HG02571 (cell line): Measurements from ENCODE around the gene KCNS1.
"Not testable (repeated sequence)": the region's sequence is repeated elsewhere in the genome, so short reads cannot be mapped to it uniquely, and the experiment has no call there.

Experiments used
- ATAC-seq: cut with Tn5 transposase; IDR thresholded peaks from one replicate; pipeline ENCODE4 v1.9.1; 2021; ENCODE audit warnings: mild to moderate bottlenecking, moderate library complexity; ENCODE audit not compliant: unreplicated experiment

Gene KCNS1

DNA sequence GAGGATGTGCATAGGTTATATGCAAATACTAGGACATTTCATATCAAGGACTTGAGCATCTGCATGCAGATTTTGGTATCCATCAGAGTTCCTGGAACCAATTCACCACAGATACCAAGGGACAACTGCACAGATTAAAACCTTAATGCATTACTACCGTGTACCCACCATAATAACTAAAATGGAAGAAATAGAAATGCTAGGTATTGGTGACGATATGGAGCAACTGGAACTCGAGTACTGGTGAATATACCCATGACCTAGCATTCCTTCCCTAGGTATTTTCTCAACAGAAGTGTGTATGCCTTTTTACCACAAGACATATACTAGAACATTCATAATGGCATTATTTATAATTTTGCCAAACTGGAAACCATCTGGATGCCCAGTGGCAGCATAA lies 18.5 kb downstream of the KCNS1 start:
- ATAC-seq: no peak

DNA sequence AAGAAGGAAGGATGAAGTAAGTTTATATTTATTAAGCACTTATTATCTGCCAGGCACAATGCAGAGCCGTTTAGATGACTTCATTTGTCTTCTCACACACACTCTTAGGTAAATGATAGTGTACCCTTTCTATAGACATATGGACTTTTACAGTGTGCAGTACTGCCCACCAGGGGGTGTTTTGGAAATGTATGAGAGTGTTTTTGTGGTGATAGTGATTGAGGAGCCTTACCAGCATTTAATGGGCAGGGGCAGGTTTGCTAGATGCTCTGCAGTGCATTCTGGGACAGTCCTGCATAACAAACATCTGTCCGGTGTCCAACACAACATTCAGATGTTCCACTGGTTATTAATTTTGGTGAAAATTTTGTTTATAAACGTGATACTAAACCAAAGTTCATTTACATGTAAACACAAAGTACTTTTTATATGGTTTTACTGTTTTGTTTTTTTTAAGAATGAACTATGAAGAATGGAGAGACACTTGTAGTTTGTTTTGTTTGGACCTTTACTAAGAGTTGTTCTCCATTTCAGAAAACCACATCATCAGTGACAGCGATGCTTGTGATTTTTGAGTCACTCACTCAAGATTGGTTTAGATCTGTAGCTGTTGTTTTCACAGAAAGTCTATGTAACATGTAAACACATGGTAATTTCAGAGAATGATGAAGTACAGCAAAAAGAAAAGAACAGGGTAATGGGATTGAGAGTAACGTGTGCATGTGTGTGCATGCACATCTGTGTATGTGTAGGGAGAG lies 19.9 kb downstream of the KCNS1 start:
- ATAC-seq: no peak

DNA sequence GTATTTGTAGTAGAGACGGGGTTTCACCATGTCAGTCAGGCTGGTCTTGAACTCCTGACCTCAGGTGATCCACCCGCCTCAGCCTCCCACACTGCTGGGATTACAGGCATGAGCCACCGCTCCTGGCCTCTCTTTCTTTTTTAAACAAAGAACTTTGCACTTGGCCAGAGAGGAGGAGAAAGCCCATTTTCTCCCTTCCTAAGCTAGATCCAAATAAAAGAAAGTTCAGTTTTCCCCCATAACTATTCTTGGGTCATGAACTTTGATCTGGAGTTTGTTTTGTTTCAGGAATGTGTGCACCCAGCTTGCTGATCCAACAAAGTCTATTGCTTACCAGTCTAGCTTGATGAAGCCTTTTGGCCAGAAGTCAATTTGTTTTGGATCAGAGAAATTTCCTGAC lies 23.4 kb downstream of the KCNS1 start:
- ATAC-seq: no peak

DNA sequence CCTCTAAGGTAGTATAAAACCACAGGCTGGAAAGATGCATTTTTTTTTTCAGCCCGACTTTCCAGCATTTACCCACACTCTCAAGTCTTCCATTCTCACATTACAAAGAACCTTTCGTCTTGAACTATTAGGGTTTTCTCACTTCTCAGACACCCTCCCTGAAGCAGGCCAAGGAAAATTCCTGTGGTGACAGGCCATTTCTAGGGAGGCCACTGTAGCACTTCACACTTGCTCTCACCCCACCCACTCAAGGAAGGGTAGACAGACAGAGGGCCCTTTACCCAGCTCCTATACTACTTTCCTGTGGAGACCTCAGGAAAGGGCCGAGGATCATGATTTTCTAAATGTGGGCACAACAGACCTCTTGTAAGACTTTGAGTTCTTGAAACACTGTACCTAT lies 27.7 kb downstream of the KCNS1 start:
- no peak for ATAC-seq

DNA sequence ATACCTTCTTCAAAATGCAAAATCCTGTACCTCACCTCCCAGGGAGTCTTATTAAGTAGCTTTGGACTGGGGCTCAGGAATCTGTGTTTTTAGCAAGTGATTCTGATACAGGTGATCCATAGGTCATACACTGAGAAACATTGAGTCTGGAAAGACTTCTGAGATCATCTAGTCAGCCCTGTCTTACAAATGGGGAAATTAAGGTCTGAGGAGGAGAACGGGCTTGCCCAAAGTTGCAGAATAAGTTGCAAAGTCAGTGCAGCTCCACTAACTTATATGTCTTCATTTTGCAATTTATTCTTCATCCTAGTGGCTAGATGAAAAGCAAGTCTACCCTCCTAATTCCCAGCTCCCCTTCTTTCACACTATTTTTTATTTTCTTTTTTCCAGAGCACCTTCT lies 28.9 kb downstream of the KCNS1 start:
- ATAC-seq: no peak

DNA sequence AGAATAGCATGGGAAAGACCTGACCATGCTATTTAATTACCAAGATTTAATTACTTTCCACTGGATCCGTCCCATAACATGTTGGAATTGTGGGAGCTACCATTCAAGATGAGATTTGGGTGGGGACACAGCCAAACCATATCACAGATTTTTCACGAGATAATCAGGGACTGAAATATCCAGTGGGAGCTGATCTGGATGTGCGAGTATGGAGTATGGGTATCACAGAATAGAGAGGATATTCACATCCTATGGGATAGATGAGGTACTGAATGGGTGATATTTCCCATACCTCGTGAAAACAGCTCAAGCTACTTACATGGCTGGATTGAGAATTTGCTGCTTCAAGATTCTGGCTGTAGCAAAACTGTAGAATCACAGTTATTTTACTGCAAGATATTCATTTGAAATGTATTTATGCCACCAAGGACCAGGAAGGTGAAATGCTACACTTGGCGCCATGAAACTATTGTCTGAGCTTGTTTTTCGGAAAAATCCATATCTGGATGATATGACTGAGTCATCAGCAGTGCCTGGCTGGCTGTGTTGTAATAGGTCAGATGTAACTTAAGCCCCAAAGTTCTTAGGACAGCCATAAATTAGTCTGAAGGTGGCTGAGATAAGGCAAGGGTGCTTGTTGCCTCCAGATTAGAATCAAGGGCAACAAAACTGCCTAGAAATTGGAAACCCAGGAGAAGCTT lies 29.8 kb downstream of the KCNS1 start:
- no peak for ATAC-seq

DNA sequence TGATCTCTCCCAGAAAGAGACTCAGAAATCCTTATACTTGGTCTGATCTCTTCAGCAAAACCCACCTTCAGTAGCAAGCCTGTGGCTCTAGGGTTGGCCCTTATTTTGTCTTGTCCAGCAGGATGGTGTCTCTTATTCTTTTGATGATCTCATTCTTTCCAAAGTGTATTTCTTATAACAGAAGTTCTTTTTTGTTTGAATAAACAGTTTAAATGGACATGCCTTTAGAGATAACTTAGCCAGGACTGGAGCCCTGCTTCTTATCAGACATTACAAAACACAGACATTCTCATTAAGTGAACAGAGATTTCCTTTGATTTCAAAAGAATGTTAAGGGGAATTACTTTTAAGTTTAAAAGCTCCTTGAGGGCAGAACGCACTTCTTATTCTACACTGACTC lies 31.7 kb downstream of the KCNS1 start:
- ATAC-seq: no peak

DNA sequence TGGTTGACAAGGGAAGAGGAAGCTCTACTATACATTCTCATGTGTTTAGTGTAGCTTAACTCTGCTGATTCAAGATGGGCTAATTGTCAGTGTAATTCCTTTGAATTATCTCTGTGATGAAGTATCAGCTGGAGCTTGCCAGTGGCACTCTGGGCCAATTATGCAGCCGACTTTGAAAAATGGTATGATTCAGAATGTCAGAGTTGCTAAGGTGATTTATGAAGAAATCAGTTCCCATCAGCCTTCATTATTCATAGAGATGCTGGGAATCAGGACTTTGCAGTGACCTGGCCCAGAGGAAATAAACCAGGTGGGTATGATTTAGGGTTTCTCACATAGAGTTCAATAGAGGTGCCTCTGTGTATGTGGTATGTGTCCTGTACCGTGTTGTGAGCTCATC lies 33.4 kb downstream of the KCNS1 start:
- no peak for ATAC-seq

DNA sequence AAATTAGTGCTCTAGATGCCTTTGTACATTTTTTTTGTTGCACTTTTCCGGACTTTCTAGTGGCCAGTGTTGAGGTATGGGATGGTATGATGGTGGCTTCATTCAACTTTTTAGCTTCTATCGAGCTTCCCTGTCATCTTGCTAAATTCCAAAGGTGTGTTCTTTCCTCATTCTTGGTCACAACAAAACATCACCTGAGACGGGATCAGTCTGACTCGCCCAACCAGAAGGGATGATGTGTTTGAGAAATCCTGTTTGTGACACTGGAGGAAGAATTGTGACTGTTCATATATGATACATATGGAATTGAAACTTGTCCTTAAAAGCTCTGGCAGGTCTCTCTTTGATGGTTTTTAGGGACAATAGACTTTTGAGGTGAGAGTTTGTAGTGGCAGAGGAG lies 33.8 kb downstream of the KCNS1 start:
- ATAC-seq: no peak

DNA sequence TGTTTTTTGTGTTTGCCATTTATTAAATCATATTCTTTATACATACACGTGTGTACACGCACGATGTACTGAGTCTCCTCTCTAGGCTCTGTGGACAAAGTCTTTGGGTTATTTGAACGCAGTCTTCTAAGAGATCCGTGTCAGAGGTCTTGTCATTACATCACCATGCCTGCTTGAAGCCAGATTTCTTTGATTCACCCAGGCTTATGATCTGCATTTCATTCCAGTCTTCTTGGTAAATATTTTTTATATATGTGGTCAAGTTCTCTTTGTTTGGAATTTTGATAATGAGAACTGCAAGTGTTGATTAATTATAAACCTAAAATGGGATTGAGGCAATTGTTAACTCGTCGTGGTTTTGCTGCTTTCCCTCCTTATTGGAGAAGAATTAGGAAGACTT lies 34.6 kb downstream of the KCNS1 start:
- no peak for ATAC-seq

DNA sequence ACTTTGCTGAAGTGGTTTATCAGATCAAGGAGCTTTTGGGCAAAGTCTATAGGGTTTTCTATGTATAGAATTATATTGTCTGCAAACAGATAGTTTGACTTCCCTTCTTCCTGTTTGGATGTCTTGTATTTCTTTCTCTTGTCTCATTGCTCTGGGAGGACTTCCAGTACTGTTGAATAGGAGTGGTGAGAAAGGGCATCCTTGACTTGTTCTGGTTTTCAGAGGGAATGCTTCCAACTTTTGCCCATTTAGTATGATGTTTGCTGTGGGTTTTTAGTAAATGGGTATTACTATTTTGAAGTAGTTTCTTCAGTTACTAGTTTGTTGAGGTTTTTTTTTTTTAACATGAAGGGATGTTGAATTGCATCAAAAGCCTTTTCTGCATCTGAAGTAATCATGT lies 36.1 kb downstream of the KCNS1 start:
- ATAC-seq: no peak

DNA sequence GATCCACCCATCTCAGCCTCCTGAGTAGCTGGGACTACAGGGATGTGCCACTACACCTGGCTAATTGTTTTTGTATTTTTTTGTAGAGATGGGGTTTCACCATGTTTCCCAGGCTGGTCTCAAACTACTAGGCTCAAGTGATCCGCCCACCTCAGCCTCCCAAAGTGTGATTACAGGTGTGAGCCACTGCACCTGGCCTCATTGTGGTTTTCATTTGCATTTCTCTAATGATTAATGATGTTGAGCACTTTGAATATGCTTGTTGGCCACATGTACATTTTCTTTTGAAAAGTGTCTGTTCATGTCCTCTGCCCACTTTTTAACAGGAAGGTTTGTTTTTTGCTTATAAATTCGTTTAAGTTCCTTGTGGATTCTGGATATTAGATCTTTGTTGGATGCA lies 37.8 kb downstream of the KCNS1 start:
- ATAC-seq: not testable (repeated sequence)

DNA sequence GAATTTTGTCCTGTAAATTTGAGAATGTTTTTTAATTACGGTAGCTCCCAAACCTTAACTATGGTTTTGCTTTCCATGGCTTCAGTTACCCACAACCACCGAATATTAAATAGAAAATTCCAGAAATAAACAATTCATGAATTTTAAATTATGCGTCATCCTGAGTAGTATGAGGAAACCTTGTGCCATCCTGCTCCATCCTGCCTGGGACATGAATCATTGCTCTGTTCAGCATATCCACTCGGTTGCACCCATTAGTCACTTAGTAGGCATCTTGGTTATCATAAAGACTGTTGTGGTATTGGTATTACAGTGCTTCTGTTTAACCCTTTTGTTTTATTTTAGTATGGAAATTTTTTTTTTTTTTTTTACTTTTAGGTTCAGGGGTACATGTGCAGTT lies 39.7 kb downstream of the KCNS1 start:
- no peak for ATAC-seq

DNA sequence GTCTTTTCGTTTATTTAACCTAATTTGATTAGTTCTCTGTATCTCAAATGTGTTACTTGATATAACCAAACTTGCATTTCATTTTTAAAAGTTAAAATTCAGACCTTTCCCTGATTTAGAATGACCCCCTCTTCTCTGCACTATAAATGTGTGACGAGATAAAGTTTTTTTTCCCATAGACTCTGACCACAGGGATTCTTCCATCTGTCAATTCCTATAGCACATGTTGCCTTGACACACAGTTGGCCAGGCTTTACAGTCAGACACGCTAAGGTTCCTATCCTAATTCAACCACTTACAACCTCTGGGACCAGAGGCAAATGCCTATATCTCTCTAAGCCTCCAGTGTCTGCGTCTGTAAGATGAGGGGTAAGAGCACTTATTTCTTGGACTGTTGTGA lies 40.6 kb downstream of the KCNS1 start:
- ATAC-seq: no peak

DNA sequence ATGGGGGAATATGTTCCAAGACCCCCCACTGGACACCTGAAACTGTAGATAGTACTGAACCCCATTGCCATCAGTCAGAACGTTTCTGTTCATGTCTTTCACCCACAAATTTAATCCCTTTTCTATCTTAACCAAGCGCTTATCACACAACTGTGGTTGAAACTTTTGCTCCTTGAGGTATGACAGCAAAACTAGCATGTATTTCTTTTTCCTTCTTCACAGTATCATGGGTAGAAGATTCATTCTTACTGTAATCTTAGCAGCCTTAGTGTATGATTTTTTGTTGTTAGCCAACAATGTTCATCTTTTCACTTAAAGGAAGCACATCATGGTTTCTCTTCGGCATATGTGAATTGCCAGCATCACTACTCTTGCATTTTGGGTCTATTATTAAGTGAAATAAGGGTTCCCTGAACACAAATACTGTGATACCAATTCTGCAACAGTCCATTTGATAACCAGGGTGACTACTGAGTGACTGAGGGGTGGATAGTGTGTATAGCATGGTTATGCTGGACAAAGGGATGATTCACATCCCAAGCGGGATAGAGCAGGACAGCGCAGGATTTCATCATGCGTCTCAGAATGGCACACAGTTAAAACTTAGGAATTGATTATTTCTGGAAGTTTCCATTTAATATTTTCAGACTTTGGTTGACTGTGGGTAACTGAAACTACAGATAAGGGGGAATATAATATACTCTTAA lies 41.8 kb downstream of the KCNS1 start:
- ATAC-seq: no peak

DNA sequence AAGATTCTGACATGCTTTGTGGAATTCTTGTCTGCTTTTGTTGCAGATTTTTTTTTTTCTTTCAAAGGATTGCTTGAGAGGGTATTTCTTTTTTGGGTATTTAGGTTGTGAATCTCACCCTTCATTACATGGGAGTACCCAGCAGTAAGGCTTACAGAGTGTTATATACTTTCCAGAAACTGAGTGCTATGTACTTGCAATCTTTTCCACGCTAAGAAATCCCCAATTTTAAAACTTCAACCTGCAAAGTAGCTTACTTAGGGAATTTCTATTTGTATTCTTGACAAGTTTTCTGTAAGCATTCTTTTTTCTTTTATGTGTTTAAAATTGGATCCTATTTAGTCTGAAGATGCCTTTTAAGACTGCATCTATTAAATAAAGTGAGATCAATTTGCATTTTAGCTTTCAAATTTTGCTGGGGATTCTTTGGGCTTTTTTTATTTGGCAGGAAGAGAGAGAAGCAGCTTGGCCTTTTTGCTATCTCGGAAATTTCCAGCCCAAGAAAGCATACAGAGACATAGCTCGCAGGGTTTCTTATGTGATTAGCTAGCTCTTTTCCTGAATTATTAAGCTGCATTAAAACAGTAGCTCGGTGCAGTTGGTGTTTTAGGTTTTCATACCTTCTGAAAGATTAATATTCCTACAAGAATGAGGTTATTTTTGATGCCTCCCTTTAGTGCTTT lies 42.6 kb downstream of the KCNS1 start:
- no peak for ATAC-seq

DNA sequence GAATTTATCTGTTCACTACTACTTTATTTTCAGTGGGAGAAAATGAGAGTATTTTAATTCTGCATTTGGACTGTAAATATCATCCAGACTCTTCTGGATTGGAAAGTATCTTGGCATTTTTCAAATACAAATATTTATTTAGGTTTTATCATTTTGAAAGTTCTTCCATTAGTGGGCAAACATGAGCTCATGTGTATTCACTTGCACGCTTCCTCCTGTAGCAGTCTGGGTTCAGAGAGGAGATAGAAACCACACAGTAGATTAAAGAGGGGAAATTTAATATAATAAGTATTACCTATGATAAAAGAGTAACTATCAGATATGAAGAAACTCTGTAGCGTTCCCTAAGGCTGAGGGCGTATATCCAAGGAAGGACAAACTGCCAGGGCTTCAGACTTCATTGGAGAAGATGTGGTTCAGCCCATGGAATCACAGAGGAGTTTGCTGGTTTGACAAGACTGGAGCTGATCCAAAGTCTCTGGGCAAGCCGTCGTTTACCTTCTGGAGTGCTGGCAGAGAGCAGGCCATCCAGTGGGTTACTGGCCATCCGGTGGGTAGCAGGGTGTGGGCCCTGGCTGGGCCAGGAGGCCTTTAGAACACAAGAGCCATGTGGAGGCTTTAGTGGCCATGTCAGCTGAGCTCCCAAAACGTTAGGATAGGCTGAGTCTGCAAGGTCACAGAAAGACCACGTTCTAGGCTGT lies 44.3 kb downstream of the KCNS1 start:
- ATAC-seq: no peak

DNA sequence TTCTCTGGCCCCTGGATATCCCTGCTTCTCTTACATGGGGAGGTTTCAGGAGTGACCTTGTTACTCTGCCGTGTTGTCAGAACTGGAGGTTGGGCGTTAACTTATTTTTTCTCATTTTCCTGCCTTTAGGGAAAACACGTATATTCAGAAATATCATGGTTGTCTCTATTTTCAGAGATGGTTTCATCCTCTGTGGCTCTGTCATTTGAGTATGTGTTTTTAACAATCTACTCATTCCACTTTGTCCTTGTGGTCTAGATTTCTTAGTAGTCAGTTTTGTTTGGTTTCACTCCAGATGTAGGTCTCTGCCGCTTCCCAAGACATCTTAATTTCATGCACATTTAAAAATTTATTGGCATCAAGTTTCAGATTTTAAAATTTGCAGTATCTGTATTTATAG lies 45.9 kb downstream of the KCNS1 start:
- ATAC-seq: no peak

DNA sequence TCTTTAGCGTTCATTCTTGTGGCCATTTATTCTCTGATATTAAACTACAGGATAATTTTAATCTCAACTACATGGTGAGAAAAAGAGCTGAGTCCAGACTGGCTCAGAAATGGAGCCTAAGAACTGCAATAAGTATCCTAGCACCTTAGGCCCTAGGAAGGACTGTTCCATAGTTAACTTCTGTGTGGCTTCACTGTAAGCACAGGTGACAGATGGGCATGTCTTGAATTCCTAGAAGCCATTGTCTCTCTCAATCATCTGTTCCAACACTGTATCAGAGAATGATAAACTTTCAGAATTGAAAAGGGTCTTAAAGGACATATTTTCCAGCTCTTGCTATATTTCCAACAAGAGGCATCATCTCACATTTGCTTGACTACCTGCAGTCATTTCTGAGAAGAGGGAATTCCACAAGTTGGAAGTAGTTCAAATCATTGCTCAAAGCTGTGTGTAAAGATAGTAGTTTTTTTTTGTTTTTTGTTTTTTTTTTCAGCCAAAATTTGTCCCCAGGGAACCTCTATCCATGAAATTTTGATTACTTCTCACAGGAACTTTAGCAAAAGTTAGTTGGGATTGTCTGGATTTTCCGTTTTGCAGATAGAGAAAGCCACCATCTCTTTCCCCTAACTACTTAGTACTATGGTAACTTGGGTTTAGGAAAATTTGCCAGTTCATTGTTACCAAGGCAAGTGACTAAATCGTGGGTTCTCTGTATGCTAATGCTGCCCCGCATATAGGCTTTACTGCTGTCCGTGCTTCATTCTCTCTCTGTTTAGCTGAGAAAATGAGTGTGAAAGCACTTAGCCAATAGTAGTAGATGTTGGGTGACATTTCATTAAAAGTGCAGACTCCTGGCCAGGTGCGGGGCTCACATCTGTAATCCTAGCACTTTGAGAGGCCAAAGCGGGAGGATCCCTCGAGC lies 47.2 kb downstream of the KCNS1 start:
- no peak for ATAC-seq
